AG10803 (cell line): Measurements from ENCODE around the gene PAPOLA.

Experiments
- DNase-seq: peaks from one replicate; pipeline ENCODE4 v3.0.0; 2010; ENCODE audit warnings: low read depth
- H3K4me3 ChIP-seq: 2 replicates; pipeline ENCODE4 v1.5.1; 2011; ENCODE audit warnings: mild to moderate bottlenecking, low read length, control low read depth
- CTCF ChIP-seq: conservative IDR thresholded peaks from 2 replicates; pipeline ENCODE4 v1.5.1; 2011; ENCODE audit warnings: mild to moderate bottlenecking, low read length, control low read depth, inconsistent platforms

The PAPOLA gene

GRCh38 chr14:96589577-96589976 is 87.4 kb downstream of the PAPOLA start:
- DNase-seq: no peak
- TF ChIP-seq CTCF: no peak
- no peak overlapping the region for H3K4me3 ChIP-seq

GRCh38 chr14:96590190-96590864 is 88.1 kb downstream of the PAPOLA start:
- no peak for DNase-seq
- H3K4me3 ChIP-seq: no peak overlapping the region
- no peak for TF ChIP-seq CTCF

GRCh38 chr14:96592591-96593386 is 90.6 kb downstream of the PAPOLA start:
- TF ChIP-seq CTCF: no peak
- peak; percentile 14 for DNase-seq
- H3K4me3 ChIP-seq: peak overlapping the region; percentile 54

- no peak for TF ChIP-seq CTCF
Measured at GRCh38 chr14:96594961-96595360, 92.8 kb downstream of the PAPOLA start.

GRCh38 chr14:96597680-96598079 is 95.5 kb downstream of the PAPOLA start:
- TF ChIP-seq CTCF: no peak
- H3K4me3 ChIP-seq: no peak overlapping the region
- DNase-seq: no peak

More at GRCh38 chr14:96594961-96595360, 92.8 kb downstream of the PAPOLA start:
- no peak for DNase-seq
- H3K4me3 ChIP-seq: no peak overlapping the region

- TF ChIP-seq CTCF: no peak
- DNase-seq: no peak
- no peak overlapping the region for H3K4me3 ChIP-seq
Measured at GRCh38 chr14:96598332-96598928, 96.2 kb downstream of the PAPOLA start.
